Measurements from ENCODE around the gene GABRR2.

GRCh38 chr6:89313006-89313405 is 2.1 kb downstream of the GABRR2 start:
- TF ChIP-seq SNAI2 (CRISPR knock-in tag; IDR thresholded peaks at IDR 0.05), result no peak
- no peak for TF ChIP-seq ZFP30 (CRISPR knock-in tag; IDR thresholded peaks at IDR 0.05)
- TF ChIP-seq ZC3H10 (CRISPR knock-in tag; IDR thresholded peaks at IDR 0.05), result no peak
- no peak for TF ChIP-seq ISL1 (CRISPR knock-in tag; IDR thresholded peaks at IDR 0.05)
- TF ChIP-seq ARNTL (CRISPR knock-in tag; IDR thresholded peaks at IDR 0.05; ENCODE audit: borderline replicate concordance, low read depth), result no peak
- no peak for TF ChIP-seq GLIS3 (CRISPR knock-in tag; IDR thresholded peaks at IDR 0.05)
- TF ChIP-seq RARB (CRISPR knock-in tag; IDR thresholded peaks at IDR 0.05), result no peak
- TF ChIP-seq PATZ1 (CRISPR knock-in tag; IDR thresholded peaks at IDR 0.05; ENCODE audit: borderline replicate concordance), result no peak
- TF ChIP-seq, protein P1, sequence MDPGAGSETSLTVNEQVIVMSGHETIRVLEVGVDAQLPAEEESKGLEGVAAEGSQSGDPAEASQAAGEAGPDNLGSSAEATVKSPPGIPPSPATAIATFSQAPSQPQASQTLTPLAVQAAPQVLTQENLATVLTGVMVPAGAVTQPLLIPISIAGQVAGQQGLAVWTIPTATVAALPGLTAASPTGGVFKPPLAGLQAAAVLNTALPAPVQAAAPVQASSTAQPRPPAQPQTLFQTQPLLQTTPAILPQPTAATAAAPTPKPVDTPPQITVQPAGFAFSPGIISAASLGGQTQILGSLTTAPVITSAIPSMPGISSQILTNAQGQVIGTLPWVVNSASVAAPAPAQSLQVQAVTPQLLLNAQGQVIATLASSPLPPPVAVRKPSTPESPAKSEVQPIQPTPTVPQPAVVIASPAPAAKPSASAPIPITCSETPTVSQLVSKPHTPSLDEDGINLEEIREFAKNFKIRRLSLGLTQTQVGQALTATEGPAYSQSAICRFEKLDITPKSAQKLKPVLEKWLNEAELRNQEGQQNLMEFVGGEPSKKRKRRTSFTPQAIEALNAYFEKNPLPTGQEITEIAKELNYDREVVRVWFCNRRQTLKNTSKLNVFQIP (CRISPR knock-in tag; IDR thresholded peaks at IDR 0.05; ENCODE audit: borderline replicate concordance, low read depth), result no peak
- TF ChIP-seq ZNF70 (CRISPR knock-in tag; IDR thresholded peaks at IDR 0.05), result no peak
